K562 (cell line): ENCODE results near the gene PPP1R14B. TPM values are rescaled to one million over a fixed set of nuclear protein-coding genes. Genes with fewer than 3 reads are reported as not detected.

Experiments used
- CHD1 ChIP-seq: fragments of 200-600 bp; sonication (generic); IDR thresholded peaks from one replicate; pipeline ENCODE4 v1.6.1; 2012; ENCODE audit warnings: mild to moderate bottlenecking, moderate library complexity, low read length, inconsistent platforms
- EGR1 ChIP-seq: fragments of 450-650 bp; conservative IDR thresholded peaks from 2 replicates; pipeline ENCODE4 v1.6.1; 2017; ENCODE audit warnings: mild to moderate bottlenecking
- EP400 ChIP-seq: fragments of 450-650 bp; IDR thresholded peaks from 2 replicates; pipeline ENCODE4 v1.6.1; 2017; ENCODE audit warnings: antibody characterized with exemption, mild to moderate bottlenecking, moderate library complexity
- HCFC1 ChIP-seq: IDR thresholded peaks from 2 replicates; pipeline ENCODE4 v1.6.1; 2012; ENCODE audit warnings: low read depth, low read length, improper control_type of control experiment
- HMG20A ChIP-seq: fragments of 450-650 bp; formaldehyde crosslinking; conservative IDR thresholded peaks from 2 replicates; pipeline ENCODE4 v1.4.0; 2020; ENCODE audit warnings: mild to moderate bottlenecking, mixed read lengths
- KDM4B ChIP-seq, 2 experiments: fragments of 450-650 bp in 1 of 2; sonication (generic) in 1 of 2; IDR thresholded peaks; 2 replicates each; pipeline ENCODE4 v1.6.1; 2016 to 2017; ENCODE audit warnings: borderline replicate concordance in 2 of 2, antibody characterized with exemption in 1 of 2, low read depth in 1 of 2, mild to moderate bottlenecking in 1 of 2
- MTA3 ChIP-seq: fragments of 450-650 bp; formaldehyde crosslinking; IDR thresholded peaks from 2 replicates; pipeline ENCODE4 v1.6.1; 2017; ENCODE audit warnings: mild to moderate bottlenecking, borderline replicate concordance
- PCBP1 ChIP-seq: fragments of 200-400 bp; formaldehyde crosslinking; IDR thresholded peaks from 2 replicates; pipeline ENCODE4 v1.6.1; 2018; ENCODE audit warnings: mild to moderate bottlenecking, low read depth, low read length; ENCODE audit not compliant: poor library complexity, severe bottlenecking
- PRPF4 ChIP-seq: fragments of 200-400 bp; formaldehyde crosslinking; IDR thresholded peaks from one replicate; pipeline ENCODE4 v1.6.1; 2017; ENCODE audit warnings: low read length, low read depth, mild to moderate bottlenecking; ENCODE audit not compliant: insufficient read depth, poor library complexity, severe bottlenecking
- PTRF ChIP-seq: fragments of 450-650 bp; IDR thresholded peaks from 2 replicates; pipeline ENCODE4 v1.6.1; 2016; ENCODE audit warnings: mild to moderate bottlenecking, missing genetic modification characterization, missing compliant biosample characterization
- RBFOX2 ChIP-seq: fragments of 200-400 bp; formaldehyde crosslinking; IDR thresholded peaks from 2 replicates; pipeline ENCODE4 v1.6.1; 2017; ENCODE audit warnings: low read depth, mild to moderate bottlenecking, low read length, moderate library complexity
- SUPT5H ChIP-seq: fragments of 450-650 bp; IDR thresholded peaks from 2 replicates; pipeline ENCODE4 v1.6.1; 2016
- XRCC4 ChIP-seq: IDR thresholded peaks from one replicate; pipeline ENCODE4 v1.6.1; 2011; ENCODE audit not compliant: insufficient read depth, insufficient read length; ENCODE audit errors: extremely low read depth
- ZBTB2 ChIP-seq: fragments of 450-650 bp; IDR thresholded peaks from 2 replicates; pipeline ENCODE4 v1.6.1; 2016; ENCODE audit warnings: antibody characterized with exemption
- ZBTB40 ChIP-seq, 2 experiments: fragments of 450-650 bp in 1 of 2; sonication (generic) in 1 of 2; formaldehyde crosslinking in 1 of 2; IDR thresholded peaks; 2 replicates each; pipeline versions ENCODE4 v1.7.1 to v1.9.0; 2016 to 2022; ENCODE audit warnings: inconsistent platforms in 1 of 2, mild to moderate bottlenecking in 1 of 2, missing genetic modification reagents in 1 of 2
- ZFX ChIP-seq: sonication (generic); formaldehyde crosslinking; IDR thresholded peaks from 2 replicates; pipeline ENCODE4 v1.8.0; 2022; ENCODE audit warnings: mild to moderate bottlenecking, missing genetic modification reagents, moderate library complexity
- ZNF707 ChIP-seq: fragments of 250-450 bp; sonication (Bioruptor Pico); conservative IDR thresholded peaks from 2 replicates; pipeline ENCODE4 v1.8.0; 2022; ENCODE audit warnings: inconsistent platforms, mild to moderate bottlenecking, moderate library complexity
- polyA plus RNA-seq, 8 experiments: library from polyadenylated mRNA; depleted of rRNA in 4 of 8; stranded (reverse) in 5 of 8; unstranded in 3 of 8; fragments of >200 nt; fragmentation: Nextera tagmentation in 2 of 8; fragmentation: Illumina TruSeq in 1 of 8; extraction: Ambion mirVana in 2 of 8; extraction: Trizol in 1 of 8; gene quantifications; 2 replicates each; pipeline versions ENCODE4 v1.2.1 to v1.2.3, GENCODE V29; 2011 to 2014; ENCODE audit warnings: inconsistent platforms in 1 of 8, missing spikeins in 1 of 8
- total RNA-seq, 7 experiments: library from RNA; depleted of rRNA in 6 of 7; stranded (reverse); fragments of >200 nt in 6 of 7; fragmentation: Illumina TruSeq in 2 of 7; extraction: Trizol in 2 of 7; gene quantifications; 2 replicates each; pipeline versions ENCODE4 v1.2.1 to v1.2.3, GENCODE V29; 2011 to 2021; ENCODE audit warnings: low replicate concordance in 1 of 7

Gene PPP1R14B
- total and polyA plus RNA-seq, 9 of the 15 experiments (the other 6 are each of a cell fraction or from before 2014, with no cell fraction given): 7.7 to 566 (median 212) TPM

GRCh38 chr11:64251016-64251752, 4.4 kb upstream of the PPP1R14B start, which contains the start of gene PLCB3 (continued):
- TF ChIP-seq ZBTB40 (IDR thresholded peaks at IDR 0.05): no peak
- no peak for TF ChIP-seq ZBTB40 (CRISPR knock-in tag; IDR thresholded peaks at IDR 0.05)
- TF ChIP-seq SUPT5H: peak; percentile 46; the same call in 1 of the 2 replicates
- TF ChIP-seq RBFOX2: peak; percentile 67
- no peak; the same call in 1 of the 2 replicates for TF ChIP-seq MTA3
- 0 out of 2 replicates have a peak, but pooled peaks have one; percentile 3 for TF ChIP-seq HCFC1
- TF ChIP-seq EP400: peak; percentile 64; the same call in 1 of the 2 replicates
- TF ChIP-seq PCBP1: no peak
- peak; percentile 40; the same call in 1 of the 2 replicates for TF ChIP-seq ZFX (CRISPR knock-in tag)
- TF ChIP-seq EGR1: peak; percentile 42
- TF ChIP-seq PTRF (tag): no peak
- TF ChIP-seq HMG20A: no peak
- no peak for TF ChIP-seq ZNF707 (CRISPR knock-in tag)
- no peak for TF ChIP-seq XRCC4
- TF ChIP-seq CHD1: no peak
- 0 out of 2 replicates have a peak, but pooled peaks have one; percentile 40 for TF ChIP-seq ZBTB2
- peak in 1 of 2 experiments; percentile 10; a peak in 1 of 4 replicates for TF ChIP-seq KDM4B (IDR thresholded peaks at IDR 0.05; ENCODE audit: borderline replicate concordance in 2 of 2, low read depth in 1 of 2)
- no peak for TF ChIP-seq PRPF4
